ENCODE measurements around the gene TMC2.
"Not testable (repeated sequence)": the region's sequence is repeated elsewhere in the genome, so short reads cannot be mapped to it uniquely, and the experiment has no call there.

The TMC2 gene

DNA sequence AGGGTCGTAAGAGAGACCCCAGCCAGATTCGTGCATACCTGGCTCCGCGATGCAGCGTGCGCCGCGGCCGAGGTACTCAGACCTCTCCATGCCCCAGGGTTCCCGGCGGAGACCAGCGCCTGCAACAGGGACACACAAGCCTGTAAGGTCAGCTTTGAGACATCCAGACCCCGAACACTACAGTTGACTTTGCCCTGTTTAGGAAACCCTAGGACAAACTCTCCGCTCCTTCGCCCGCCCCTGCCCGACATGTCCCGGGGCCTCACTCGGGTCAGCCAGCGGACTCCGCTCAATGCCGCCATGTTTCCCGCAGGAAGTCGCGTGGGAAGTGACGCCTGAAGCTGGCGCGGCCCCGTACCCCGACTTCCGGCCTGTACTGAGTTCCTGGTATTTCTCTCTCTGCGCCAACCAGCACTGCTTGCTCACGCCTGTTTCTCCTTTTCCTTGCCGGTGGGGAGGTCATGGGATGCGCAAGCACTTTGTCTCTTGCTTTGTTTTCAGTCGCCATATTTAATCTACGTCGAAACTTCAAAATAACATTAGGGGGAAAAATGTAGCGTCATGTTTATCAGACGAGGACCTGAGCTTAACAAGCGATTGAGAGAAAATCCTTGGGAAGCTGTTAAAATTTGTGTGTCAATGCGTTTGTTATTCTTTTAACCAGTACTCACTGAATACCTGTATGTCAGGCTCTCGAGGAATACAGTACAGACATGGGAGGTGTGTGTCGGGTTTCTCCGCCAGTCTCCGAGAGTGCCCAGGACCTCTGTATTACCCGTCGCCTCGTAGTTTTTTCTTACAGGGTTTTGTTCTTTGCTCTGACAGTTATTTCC is 127.7 kb downstream of the TMC2 start, which contains the start of gene IDH3B:
IDH3B (minus strand) TSS at position 330 of the 833 bp plus-strand sequence; CDS start at position 302, 28 bp downstream.
- DNase-seq: peak; percentile 93

DNA sequence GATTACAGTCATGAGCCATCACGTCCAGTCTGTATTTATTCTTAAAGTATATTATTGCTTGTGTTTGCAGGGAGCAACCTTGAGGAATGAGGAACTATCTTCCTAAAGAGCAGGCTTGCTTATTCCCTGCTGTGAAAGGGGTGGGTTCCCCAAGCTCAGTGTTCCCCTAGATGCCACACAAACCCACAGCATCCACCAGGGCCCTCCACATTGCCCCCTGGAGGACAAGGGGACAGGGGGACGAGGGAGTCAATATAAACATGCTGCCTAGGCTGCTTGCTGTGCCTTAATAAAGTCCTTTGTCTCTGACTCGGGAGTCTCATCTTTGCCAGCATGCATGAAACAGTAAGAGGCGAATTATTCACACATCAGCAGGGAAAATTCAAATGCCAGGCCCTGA is 135.6 kb downstream of the TMC2 start:
- no peak for DNase-seq

DNA sequence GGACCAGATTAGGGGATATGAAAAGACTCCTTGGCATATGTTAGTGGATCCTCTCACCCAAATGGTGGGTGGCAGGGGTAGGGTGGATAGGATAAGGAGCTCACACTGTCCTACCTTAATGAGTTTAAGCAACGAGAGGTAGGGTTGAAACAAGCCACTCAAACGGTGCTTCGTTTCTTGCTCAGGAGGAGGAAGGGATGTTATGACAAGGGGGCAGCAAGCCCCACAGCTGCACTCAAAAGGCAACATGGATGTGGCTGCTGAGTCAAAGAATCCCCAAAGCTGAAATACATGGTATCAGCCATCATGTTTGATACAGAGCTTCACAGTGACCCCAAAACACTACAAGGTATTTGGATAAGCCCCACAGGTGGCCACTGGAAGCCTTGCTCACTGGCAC is 136.1 kb downstream of the TMC2 start:
- no peak for DNase-seq

DNA sequence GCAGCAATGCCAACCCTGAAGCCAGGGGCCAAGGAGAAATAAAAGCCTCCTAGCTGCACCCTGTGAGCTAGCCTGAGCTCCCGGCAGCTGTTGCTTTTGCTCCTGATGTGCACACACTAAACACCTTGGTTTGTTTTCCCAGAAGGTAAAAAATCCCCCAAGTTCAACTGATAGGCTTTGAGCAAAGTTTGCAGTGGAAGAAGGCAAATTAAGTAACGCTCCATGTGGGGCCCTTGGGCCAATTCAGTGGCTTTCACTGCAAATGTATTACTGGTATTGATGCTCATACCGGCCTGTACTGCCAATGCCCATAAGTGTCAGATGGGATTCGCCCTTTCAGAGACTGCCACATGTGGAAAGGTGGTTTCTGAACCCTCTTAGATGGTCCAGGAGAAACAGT is 137.1 kb downstream of the TMC2 start:
- no peak for DNase-seq

DNA sequence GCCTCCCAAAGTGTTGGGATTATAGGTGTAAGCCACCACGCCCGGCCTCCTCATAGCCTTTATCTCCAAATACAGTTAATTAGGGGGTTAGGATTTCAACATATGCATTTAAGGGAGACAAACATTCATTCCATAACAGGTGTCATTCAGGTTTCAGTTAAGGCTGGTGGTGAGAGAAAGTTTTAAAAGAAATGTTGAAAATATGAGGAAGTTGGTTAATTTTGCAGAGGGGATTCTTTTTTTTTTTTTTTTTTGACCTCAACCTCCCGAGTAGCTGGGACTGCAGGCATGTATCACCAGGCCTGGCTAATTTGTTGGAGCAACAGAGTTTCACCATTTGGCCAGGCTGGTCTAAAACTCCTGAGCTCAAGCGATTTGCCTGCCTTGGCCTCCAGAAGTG is 143.7 kb downstream of the TMC2 start:
- no peak for DNase-seq

DNA sequence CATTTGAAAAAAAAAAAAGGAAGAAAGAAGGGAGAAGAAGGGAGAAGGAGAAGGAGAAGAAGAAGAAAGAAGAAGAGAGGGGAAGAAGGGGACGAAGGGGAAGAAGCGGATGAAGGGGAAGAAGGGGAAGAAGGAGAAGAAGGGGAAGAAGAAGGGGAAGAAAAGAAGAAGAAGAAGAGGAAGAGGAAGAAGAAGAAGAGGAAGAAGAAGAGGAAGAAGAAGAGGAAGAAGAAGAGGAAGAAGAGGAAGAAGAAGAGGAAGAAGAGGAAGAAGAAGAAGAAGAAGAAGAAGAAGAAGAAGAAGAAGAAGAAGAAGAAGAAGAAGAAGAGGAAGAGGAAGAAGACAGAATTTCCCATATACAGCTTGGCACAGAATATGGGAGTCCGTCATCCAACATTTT is 145.7 kb downstream of the TMC2 start:
- not testable (repeated sequence) for DNase-seq

DNA sequence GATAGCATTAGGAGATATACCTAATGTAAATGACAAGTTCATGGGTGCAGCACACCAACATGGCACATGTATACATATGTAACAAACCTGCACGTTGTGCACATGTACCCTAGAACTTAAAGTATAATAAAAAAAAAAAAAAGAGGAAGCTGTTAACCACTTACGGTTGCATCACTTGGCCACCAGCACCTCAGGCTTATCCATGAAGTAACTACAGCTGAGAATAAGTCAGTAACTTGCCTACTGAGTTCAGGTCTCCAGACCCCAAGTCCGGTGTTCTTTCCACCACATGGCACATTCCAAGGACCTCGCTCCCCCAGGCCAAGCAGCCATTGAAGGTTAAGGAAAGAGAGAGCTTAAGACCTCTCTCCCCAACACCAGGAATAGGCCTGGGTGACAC is 148.4 kb downstream of the TMC2 start:
- DNase-seq: not testable (repeated sequence)

DNA sequence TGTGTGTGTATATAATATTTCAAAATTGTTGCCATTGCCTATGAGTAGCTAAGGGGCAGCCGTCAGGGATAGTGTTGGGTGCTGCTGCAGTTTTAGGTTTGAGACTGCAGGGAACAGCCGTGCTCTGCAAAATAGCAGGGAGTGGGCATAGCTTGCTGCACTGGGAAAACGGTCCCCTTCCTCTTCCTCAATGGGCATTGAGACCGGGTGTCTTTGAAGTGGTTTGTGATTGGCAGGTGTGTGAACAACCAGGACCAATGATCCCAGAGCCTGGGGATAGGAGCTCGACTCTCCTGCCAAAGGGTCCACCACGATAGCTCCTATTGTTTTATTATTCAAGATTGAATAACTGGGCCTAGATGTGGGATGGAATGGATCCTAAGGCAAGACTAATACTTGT is 151.1 kb downstream of the TMC2 start:
- DNase-seq: no peak

DNA sequence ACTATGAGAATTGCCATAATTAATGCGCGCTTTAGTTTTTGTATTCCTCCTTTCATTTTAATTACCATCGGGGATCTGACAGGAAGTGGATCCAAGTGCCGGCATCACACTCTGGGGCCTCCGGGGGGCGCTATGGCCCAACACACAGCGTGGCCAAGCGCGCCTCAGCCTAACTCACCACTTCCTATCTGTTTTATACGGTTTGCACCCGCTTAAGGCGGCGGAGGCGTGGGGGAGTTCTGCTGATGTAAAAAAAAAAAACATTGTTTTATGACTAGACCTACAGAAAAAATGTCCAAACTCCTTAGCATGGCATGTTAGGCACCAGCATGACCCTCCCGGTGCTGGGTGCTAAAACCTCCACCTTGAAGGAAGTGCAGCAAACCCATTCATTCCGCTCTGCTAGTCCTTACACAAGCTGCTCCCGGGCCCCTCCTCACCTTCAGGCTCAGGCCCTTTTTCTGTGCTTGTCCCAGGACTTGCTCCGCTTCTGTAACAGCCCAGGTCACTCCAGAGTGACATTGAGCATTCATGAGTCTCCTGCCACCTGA is 151.7 kb downstream of the TMC2 start:
- DNase-seq: peak; percentile 79

DNA sequence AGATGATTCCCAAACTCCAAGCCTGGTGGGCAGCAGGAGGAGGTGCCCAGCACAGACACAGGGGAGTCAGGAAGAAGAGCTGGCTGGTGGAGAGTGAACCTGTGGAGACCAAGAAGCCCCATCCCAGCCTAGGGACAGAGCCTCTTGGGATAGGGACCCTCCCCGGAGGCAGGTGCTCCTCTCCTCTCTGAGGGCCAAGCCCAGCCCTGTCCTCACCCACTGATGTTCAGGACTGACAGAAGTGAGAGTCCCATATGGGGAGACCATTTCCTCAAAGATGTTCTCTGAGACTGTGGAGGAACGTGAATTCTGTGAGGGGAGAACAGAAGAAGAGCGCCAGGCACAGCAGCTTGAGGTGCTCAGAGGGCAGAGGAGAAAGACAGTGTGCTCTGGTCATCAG is 153.8 kb downstream of the TMC2 start:
- DNase-seq: no peak

DNA sequence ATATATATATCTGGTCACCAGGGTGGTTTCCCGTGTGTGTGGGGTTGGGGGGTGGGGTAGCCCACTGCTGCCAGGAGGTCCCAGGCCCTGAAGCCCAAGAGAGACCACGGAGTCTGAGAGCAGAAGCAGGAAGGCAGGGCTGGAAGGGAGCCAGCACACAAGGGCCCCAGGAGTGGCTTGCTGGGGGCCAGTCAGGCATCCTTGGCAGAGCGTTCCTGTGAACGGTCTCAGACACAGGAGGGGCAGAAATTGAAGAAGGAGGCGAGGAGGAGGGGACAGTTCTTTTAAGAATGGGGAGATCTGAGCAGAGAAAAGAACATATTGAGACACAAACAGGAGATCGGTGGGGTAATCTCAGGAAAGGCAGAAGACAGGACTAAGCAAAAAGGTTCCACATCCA is 154.3 kb downstream of the TMC2 start:
- no peak for DNase-seq

DNA sequence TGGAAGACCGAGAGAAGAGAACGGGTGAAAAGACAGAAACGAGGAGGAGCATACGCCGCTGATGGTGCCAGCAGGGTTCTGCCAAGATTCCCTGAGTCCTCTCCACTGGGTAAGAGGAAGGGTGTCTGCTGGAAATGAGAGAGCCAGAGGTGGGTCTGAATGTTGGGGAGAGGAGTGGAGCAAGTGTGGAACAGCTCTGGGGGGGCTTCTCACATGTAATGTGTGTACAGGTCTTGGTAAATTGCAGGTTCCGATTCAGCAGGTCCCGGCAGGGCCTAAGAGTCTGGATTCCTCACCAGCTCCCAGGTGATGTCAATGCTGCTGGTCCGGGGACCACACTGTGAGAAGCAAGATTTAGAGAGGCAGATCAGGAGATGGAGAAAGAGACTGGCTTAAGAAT is 154.8 kb downstream of the TMC2 start:
- no peak for DNase-seq

All from stimulated activated CD4-positive, alpha-beta T cell treated with anti-CD3 and anti-CD28 coated beads, Interleukin-4, amount 100 ng/mL, for 24 hours (primary cell).